GM21786 (cell line): ENCODE data around the gene TBXAS1.
A peak's percentile ranks its signal among the peaks of the same experiment; 100 is the strongest.
"Not testable (repeated sequence)": the region's sequence is repeated elsewhere in the genome, so short reads cannot be mapped to it uniquely, and the experiment has no call there.

Experiments used
- ATAC-seq: cut with Tn5 transposase; IDR thresholded peaks from one replicate; pipeline ENCODE4 v1.9.1; 2021; ENCODE audit not compliant: unreplicated experiment

Gene TBXAS1

GRCh38 chr7:139913021-139913844 is 84.2 kb downstream of the TBXAS1 start:
- no peak for ATAC-seq

- no peak for ATAC-seq
These were observed 84.7 kb downstream of the TBXAS1 start for GRCh38 chr7:139913845-139914135.

GRCh38 chr7:139914306-139915267 is 85.5 kb downstream of the TBXAS1 start:
- ATAC-seq, result no peak

GRCh38 chr7:139915268-139915863 is 86.3 kb downstream of the TBXAS1 start:
- no peak for ATAC-seq

- ATAC-seq, result peak; percentile 86
These were observed 87.0 kb downstream of the TBXAS1 start for GRCh38 chr7:139915864-139916716.

GRCh38 chr7:139916717-139917395 is 87.8 kb downstream of the TBXAS1 start:
- ATAC-seq, result peak; percentile 72

GRCh38 chr7:139917851-139918250 is 88.8 kb downstream of the TBXAS1 start:
- ATAC-seq, result no peak

GRCh38 chr7:139918480-139918879 is 89.4 kb downstream of the TBXAS1 start:
- ATAC-seq, result no peak

- no peak for ATAC-seq
These were observed 94.0 kb downstream of the TBXAS1 start for GRCh38 chr7:139923090-139923489.

GRCh38 chr7:139924461-139924860 is 95.4 kb downstream of the TBXAS1 start:
- ATAC-seq, result no peak

GRCh38 chr7:139929221-139929620 is 100.2 kb downstream of the TBXAS1 start:
- not testable (repeated sequence) for ATAC-seq

- ATAC-seq, result no peak
These were observed 101.4 kb downstream of the TBXAS1 start for GRCh38 chr7:139930286-139930965.

GRCh38 chr7:139931190-139931934 is 102.3 kb downstream of the TBXAS1 start:
- ATAC-seq, result no peak

- ATAC-seq, result no peak
These were observed 103.5 kb downstream of the TBXAS1 start for GRCh38 chr7:139932531-139932930.

- no peak for ATAC-seq
These were observed 107.8 kb downstream of the TBXAS1 start for GRCh38 chr7:139936760-139937310.

GRCh38 chr7:139937715-139938114 is 108.7 kb downstream of the TBXAS1 start:
- ATAC-seq, result no peak

GRCh38 chr7:139940866-139941265 is 111.8 kb downstream of the TBXAS1 start:
- ATAC-seq, result no peak

GRCh38 chr7:139941421-139941820 is 112.4 kb downstream of the TBXAS1 start:
- no peak for ATAC-seq

GRCh38 chr7:139941866-139942265 is 112.8 kb downstream of the TBXAS1 start:
- ATAC-seq, result no peak
